ENCODE results near the gene BABAM2.

- TF ChIP-seq POLR2A (IDR thresholded peaks at IDR 0.05) (no peak), CTCF (IDR thresholded peaks at IDR 0.05 in 4 of 5, conservative IDR thresholded peaks at IDR 0.05 in 1 of 5) (no peak)
Observed at GRCh38 chr2:28276076-28276618, 385.6 kb downstream of the BABAM2 start.

Measured in gastrocnemius medialis (tissue), 4 donors.